AG09319 (cell line): Measurements from ENCODE around the gene RASAL1.

ENCODE experiments used
- DNase-seq: peaks from one replicate; pipeline ENCODE4 v3.0.0-alpha.2; 2010; ENCODE audit warnings: low read depth; ENCODE audit errors: extremely low read depth
- CTCF ChIP-seq: IDR thresholded peaks from 2 replicates; pipeline ENCODE4 v1.5.1; 2011; ENCODE audit warnings: low read depth, mild to moderate bottlenecking, inconsistent platforms, low read length, moderate library complexity

RASAL1 gene

GRCh38 chr12:113052326-113052725 lies 83.2 kb downstream of the RASAL1 start:
- no peak for TF ChIP-seq CTCF
- DNase-seq, result no peak

- no peak for TF ChIP-seq CTCF
- no peak for DNase-seq
Observed at GRCh38 chr12:113051759-113052158, 83.8 kb downstream of the RASAL1 start.

GRCh38 chr12:113050795-113051194 lies 84.8 kb downstream of the RASAL1 start:
- TF ChIP-seq CTCF, result no peak
- no peak for DNase-seq

GRCh38 chr12:113049976-113050742 lies 85.4 kb downstream of the RASAL1 start:
- peak; percentile 8 for TF ChIP-seq CTCF
- no peak for DNase-seq
